Islet of Langerhans (tissue), 1 donor: ENCODE results near the gene KLK10.

Experiments
- FAIRE-seq: peaks from one replicate; lab custom pipeline; 2011; peaks lifted over from hg19 to GRCh38; lab: Jason Lieb, UNC

KLK10 gene

DNA sequence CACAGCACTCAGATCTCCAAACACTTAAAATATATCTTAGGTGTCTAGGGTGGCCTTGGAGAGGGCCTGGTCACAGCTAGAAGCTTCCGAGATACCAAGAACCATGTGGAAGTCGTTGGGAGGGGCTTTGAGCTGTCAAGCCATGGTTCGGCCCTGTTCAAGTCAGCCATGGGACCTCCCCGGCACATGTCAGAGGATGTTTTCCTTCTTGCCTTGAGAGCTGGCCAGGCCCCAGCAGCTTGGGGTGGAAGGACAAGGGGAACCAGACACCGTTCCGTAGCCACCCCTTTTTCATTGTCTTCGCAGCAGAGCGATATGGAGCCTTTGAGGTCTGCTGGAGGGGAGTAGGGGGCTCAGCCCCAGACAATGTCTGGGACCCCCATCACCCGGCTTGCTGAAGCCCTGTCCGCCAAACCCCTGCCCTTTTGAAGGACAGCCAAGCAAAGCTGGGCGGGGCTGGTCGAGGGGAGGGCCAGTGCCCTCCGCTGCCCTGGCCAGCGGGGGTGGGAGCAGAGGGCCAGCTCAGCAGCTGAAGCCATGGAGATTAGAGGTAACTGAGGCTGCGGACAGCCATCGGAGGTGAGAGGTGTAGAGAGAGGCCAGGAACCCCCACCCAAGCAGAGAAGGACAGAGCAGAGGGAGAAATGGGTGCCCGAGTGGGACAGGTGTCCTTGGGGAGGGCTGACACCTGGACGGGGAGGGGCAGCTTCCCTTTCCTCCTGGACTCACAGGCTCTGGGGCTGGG, 6.5 kb upstream of the KLK10 start:
- FAIRE-seq, result no peak

DNA sequence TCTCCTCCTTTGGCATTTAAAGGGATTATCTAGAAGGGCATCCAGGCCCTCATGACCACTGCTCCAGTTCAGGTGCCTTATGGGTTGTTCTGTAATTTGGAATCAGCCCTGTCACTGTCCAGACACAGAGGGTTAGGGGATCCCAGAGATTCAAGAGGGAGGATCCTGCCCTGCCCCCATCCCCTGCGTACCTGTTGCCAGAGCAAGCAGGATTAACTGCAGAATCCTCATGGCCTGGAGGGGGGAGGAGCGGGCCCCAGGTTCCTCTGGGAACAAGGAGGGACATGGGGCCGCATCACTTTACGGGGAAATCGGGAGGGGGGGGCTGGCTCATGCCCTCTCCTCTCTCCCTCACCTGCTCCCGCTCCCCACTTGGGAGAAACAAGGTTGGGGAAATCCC, 5.9 kb upstream of the KLK10 start:
- no peak for FAIRE-seq

DNA sequence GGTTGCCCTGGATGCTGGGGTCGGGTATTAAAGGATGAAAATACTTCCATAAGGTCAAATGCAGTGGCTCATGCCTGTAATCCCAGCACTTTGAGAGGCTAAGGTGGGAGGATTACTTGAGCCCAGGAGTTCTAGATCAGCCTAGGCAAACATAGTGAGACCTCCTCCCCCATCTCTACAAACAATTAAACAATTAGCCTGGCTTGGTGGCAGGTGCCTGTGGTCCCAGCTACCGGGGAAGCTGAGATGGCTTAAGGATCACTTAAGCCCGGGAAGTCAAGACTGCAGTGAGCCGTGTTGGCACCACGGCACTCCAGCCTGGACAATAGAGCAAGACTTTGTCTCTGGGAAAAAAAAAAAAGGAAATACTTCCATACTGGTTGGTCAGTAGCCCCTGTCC, 5.4 kb upstream of the KLK10 start:
- FAIRE-seq, result no peak

DNA sequence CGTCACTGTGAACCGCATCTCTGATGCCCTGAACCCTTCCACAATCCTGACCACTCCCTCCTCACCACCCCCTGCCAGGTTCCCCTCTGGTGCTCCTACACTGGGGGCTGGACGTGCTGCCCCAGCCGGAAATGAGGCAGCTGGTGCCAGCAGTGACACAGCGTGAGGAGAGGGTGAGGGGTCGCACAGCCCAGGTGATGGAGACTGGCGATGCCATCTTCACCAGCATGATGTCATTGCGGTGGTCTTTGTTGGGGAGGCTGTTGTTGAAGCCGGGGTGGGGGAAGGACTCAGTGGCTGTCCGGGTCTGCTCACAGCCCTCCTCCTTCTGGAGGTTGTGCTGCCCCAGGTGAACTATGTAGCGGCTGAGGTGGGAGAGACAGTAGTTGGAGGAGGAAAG, 4.4 kb upstream of the KLK10 start:
- no peak for FAIRE-seq

DNA sequence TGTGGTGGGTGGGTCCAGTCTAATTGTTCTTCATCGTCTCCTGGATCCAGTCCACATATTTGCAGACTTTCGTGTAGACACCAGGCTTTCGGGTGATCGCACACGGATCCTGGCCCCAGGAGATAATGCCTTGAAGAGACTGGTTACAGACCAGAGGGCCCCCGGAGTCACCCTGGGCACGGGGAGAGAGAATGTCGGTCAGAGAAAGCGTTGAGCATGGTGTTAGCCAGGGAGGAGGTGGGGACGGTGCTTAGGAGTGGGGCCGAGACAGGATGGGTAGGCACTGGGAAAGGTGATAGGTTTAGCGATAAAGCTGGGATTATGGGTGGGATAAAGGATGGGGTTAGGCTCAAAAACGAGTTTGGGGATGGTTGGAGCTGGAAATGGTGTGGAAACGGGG, 3.0 kb upstream of the KLK10 start:
- FAIRE-seq, result no peak

DNA sequence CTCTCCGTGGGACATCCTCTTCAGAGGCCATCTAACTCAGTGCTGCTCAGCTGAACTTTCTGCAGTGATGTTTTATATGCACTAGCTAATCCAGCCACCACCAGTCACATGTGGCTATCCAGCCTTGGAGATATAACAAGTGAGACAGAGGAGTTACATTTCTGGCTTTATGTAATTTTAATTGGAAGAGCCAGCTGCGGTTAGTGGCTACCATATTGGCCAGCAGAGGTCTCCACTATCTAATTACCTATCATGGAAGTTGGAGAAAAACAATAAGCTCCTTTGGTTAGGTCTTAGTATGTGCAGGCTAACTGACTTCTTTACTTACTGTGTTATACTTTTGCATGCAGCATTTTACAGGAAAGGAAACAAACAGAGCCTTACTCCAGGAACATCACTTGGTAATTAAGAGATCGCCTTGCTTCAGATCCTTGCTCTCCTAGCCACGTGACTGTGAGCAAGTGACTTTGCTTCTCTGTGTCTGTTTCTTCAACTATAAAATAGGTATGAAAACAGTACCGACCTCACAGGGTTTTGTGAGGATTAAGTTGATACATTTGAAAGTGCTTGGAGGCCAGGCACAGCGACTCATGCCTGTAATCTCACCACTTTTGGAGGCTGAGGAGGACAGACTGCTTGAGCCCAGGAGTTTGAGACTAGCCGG, 1.6 kb upstream of the KLK10 start:
- FAIRE-seq, result no peak

DNA sequence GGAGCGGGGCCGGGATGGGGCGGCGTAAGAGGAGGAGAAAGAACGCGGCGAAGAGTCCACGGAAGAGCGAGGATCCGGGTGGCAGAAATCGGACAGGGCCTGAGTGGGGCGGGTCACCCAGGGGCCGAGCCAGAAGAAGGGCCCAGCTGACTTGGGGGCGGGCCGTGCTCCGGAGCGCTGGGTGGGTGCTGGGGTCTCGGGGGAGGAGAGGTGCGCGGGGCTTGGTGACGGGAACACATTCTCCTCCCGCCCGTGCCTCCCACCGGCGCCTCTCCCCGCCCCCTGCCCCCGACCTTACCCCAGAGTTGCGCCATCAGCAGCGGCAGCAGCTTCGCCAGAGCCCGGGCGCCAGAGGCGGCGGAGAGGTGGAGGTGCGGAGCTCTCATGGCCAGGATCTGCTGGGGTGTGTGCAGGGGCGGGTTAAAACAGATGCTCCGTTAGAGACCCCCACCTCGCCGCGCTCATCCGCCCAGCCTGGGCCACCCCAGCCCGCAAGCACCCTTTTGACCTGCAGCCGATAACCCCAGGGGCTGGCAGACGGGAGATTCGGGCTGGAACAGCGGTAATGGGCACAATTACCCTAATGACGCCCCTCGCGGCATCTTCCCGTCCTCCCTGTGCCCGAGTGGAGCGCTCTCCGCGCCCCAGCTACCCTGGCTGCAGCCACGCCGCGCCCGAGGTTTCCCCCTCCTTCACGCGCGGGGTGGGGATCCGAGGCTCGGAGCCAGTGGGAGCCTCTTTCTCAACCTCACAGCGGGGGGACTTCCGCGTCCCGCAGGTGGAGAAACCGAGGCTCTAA, 565 bp downstream of the KLK10 start:
- FAIRE-seq, result no peak

DNA sequence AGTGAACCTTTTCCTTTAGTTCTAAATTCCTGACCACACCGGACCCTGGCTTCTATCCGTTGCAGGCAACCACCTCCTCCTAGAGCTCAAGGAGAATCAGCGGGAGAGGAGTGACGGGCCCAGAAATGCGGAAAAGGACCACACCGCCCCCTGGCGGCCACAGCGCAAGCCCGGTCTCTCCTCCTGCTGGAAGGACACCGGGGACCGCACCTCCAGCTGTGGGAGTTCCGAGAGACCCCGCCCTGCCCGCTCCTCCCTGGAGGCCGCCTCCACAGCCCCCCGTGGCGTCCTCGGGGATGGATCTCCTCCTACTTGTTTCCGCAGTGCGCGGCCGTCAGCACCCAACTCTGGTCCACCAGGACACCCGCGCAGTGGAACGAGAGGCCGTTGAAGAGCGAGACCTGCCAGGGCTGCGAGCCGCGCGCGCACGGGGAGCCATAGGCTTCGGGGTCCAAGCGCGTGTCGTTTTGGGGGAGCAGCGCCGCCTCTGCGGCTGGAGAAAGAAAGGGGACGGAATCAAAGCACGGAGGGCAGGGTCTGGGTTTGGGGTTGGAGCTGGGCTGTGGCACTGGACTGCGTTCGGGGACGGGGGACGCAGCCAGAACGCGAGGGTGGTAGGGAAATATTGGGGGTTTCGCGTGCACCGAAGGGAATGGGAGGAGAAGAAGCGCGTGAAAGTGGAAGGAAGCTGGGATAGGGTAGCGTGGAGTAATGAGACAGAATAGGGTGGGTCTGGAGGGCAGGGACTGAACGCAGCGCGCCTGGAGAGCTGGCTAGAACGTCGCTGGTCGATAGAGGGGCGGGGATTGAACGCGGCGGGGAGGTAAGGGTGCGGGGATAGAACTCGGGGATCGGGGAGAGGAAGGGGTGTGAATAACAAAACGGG, 2.5 kb downstream of the KLK10 start:
- FAIRE-seq, result no peak

DNA sequence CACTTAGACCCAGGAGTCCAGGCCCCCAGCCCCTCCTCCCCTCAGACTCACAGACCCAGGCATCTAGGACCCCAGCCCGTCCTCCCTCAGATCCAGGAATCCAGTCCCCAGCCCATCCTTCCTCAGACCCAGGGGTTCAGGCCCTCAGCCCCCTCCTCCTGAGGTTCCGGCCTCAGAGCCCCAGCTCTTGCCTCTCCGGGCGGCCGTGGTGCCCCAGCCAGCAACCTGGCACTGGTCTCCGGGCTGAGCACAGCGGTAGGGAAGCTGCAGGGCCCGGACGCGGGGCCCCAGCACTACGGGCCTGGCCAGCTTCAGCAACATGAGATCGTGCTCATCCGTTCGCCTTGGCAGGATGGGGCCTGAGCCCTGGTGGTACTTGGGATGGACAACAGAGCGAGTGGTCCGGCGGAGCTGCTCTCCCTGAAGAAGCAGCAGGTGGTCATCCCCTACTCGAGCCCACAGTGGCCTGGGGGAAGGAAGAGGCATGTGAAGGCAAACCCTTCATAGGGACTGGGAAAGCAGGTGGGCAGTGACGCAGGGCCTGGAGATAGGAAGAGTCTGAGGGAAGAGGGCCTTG, 3.7 kb downstream of the KLK10 start:
- no peak for FAIRE-seq

DNA sequence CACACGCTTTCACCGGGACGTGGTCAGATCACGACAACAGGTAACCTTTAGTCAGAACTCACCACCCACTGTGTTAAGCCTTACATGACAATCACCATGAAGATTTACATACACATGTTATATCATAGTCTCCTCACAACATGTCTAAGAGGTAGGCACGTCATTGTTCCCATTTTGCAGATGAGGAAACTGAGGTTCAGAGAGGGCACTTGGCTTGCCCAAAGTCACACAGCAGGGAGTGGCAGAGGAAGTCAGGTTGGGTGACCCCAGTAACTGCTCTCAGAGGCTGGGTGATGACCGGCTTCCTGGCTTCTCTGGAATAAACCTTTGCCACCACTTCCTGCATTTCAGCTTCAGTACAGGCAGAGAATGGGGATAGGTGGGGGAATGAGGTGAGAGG, 5.3 kb downstream of the KLK10 start:
- no peak for FAIRE-seq

DNA sequence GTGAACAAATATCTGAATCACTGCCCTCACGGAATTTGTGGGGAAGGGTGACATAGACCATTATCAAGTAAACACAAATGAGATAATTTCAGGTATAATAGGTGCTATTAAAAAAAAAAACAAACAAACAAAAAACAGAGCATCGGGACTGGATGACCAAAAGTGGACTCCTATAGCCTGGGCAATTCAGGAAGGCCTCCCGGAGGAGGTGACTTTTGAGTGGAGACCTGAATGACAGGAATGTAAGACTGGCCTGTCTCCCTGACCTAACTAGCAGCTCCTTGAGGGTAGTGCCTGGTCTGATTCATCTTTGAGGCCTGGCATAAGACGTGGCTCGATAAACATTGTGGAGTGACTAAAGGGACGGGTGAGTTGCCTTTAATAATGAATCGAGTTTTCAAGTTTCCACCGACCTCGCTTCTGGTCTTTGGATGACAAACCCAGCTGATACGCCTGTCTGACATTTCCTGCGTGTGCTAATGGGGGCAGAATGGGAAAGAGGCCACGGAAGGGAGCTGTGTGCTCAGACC, 6.8 kb downstream of the KLK10 start:
- FAIRE-seq, result no peak

DNA sequence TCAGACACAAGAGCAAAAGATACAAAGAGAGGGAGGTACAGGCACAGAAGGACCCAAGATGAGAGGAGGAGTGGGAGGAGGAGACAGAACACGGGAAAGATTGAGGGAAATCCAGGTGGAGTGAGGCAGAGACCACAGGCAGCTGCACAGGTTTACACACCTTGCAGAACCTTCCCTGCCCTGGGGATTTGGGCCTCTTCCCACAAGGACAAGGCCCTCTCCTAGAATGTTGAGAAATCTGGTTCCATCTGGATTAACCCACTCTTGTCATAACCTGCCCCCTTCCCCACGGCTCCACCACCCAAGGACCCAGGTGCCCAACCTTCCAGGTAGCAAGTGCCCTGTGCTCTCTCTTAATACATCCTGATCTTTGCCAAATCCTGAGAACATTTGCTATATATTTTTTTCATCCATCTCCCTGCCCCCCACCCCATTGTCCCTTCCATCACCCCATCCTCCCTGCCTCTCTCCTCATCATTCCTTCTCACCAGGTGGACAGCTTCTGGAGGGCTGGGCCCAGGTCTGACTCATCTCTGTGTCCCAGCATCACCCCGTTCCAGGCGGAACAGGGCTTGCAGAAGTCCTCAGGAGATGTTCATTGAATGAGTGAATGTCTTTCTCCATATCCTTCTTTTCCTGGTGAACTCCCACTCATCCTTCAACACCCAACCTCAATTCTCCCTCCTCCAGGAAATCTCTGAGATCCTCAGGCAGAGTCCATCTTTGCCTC, 9.3 kb downstream of the KLK10 start:
- FAIRE-seq, result no peak

DNA sequence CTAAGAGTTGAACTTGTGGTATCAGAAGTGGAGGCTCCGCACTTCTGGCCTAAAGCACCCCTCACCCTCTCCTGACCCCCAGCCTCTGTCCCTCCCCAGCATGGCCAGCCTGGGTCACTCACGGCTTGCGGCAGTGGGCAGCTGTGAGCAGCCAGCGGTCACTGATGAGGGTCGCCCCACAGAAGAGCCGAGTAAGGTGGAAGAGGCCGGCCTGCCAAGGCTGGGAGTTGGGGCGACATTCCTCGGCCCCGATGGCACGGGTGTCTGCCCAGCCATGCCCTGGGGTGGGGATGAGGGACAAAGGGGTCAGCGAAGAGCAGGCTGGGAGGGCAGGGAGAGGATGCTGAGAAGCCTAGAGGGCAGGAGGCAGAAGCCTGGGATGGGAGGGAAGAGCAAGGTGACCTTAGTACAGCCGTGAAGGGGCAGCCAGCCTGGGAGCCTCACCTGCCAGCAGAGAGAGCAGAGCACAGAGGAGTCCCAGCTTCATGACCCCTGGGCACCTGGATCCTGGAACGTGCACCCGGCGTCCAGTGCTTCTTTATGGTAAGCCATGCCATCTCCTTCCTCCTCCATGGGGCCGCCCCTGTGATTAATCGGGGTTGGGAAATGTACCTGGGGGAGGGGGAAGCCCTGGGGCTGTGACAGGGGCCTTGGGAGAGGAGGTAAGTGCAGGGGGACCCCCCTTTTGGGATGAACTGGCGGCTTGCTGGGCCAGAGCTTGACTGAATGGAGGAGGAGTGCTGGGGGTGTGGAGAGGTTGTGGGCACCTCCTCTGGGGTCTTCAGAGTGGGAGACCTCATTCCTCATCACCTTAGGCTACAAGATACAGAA, 10.2 kb downstream of the KLK10 start:
- FAIRE-seq, result no peak

DNA sequence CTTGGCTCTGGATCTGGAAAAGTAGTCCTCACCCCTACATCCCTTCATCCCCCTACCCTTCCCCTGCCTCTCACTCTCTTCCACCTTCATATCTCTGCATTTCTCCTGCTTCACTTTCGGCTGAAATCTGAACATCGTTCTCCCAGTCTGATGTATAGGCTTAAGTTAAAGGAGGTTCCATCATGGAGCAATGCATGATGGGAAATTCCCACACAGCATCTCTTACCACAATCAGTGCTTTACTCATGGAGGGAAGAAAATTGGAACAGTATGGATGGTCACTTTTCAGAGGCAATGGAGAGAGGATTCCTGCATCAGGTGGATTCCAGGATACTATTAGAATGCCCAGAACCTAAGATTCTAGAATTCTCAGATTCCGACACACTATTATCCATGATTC, 12.0 kb downstream of the KLK10 start:
- FAIRE-seq, result no peak

DNA sequence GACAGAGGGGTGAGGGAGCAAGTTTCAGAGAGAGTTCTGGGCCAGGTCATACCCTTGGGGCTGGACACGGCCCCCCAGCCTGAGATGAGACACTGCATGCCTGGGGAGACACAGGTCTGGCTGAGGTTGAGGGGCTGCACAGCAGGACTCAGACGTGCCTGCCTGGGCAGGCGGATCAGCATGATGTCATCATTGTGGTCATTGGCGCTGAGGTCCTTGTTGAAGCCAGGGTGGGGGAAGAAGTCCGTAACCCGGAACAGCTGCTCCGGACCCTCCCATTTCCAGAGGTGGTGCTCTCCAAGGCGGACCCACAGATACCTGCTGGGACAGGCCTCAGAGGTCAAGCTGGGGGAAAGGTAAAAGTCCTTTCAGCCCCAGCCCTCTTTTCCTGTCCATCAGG, 13.1 kb downstream of the KLK10 start:
- FAIRE-seq, result no peak

DNA sequence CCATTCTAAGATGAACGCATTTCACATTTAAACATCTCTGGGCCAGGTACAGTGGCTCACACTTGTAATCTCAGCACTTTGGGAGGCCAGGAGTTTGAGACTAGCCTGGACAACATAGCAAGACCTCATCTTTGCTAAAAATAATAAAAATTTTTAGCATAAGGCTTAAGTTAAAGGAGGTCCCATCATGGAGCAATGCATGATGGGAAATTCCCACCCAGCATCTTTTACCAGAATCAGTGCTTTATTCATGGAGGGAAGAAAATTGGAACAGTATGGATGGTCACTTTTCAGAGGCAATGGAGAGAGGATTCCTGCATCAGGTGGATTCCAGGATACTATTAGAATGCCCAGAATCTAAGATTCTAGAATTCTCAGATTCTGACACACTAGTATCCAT, 14.3 kb downstream of the KLK10 start:
- FAIRE-seq, result no peak

DNA sequence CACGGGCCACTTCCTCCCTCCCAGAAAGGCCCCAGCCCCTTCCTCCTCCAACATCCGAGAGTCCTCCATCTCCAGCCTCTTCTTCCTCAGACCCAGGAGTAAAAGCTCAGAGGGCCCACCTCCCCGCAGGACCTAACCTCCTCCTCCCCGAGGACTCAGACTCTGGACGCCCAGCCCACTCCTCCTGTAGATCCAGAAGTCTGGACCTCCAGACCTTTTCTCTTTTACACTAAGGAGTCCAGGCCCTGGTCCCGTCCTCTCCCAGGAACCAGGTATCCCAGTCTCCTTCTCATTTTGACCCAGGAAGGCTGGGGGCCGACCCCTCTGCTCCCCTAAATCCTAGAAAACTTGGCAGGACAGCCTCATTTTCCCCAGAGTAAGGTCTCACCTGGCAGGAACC, 16.2 kb downstream of the KLK10 start:
- no peak for FAIRE-seq

DNA sequence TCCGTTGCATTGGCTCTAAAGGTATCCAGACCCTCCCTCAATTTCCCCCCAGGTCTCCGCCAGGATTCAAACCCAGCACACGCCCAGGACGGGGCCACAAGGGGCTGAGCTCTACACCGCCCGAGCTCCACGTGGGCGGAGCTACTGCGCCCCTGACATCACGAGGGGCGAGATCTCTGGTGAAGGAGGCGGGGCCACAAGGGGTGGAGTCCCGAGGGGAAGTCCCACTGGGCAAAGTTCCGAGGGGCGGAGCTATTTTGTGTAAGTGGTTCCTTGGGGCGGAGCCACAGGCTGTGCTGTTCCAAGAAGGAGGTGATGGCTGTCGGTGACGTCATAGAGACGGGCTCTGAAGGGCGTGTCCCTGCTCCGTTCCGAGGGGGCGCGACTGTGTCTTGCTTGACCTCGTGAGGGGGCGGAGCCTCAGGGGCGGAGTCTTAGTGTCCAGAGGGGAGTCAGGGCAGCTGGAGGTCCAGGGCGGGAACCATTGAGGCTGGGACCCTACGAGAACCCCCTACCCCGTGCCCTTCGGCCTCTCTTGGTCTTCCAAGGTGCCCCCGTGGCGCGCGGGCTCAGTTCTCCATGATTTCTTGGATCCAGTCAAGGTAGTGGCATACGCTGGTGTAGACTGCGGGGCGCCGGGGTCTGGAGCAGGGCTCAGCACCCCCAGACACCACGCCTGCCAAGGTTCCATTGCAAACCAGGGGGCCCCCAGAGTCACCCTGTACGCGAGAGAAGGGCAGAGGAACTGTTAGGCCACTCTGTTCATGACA, 16.8 kb downstream of the KLK10 start:
- no peak for FAIRE-seq

DNA sequence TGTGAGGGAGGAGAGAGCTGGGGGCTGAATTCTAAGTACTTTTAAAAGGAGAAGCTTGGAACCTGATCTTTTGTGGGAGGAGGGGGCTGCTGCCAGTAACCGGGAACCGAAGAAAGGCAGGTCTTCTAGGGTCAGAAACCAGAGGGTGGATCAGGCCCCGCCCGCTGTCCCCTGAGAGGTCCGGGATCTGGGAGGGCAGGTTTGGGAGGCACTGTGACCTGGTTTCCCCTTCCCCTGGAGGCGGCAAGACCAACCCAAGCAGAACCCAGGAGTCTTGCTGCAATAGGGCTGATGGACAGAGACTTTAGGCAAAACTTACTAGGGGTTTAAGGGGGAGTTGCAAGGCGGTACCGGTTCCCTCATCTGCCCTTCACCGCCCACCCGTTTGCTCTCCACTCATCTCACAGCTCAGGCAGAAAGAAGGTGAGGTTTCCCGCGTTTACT, 17.4 kb downstream of the KLK10 start:
- FAIRE-seq, result no peak
